CD4-positive, alpha-beta T cell (primary cell): ENCODE measurements around the gene THSD8. TPM values are rescaled to one million over a fixed set of nuclear protein-coding genes. Genes with fewer than 3 reads are reported as not detected.

ENCODE experiments used
- ATAC-seq: fragments of 200-7000 bp; cut with Tn5 transposase; one replicate; pipeline ENCODE4 v1.10.0; 2022; ENCODE audit warnings: mild to moderate bottlenecking; ENCODE audit not compliant: poor library complexity
- CTCF ChIA-PET: fragments of 350-600 bp; sonication (Branson Sonifier 250); formaldehyde crosslinking; loops from one replicate; lab custom pipeline; 2021; ENCODE audit warnings: antibody characterized with exemption, inconsistent platforms; lab: Charles Lee
- POLR2A ChIA-PET: fragments of 350-600 bp; sonication (Branson Sonifier 250); formaldehyde crosslinking; loops from one replicate; lab custom pipeline; 2021; ENCODE audit warnings: antibody characterized with exemption, inconsistent platforms; lab: Charles Lee
- DNase-seq, 14 experiments: peaks; one replicate each; pipeline ENCODE4 v3.0.0-alpha.2; 2013 to 2020; ENCODE audit warnings: mixed read lengths in 2 of 14
- H3K27ac ChIP-seq, 2 donors: one replicate each; pipeline versions ENCODE4 v1.5.1 to v1.7.0; 2013; ENCODE audit warnings: low read length in 2 of 2, low read depth in 1 of 2, mild to moderate bottlenecking in 1 of 2
- H3K27me3 ChIP-seq, 2 experiments: 1 replicate in 1 of 2; 2 replicates in 1 of 2; pipeline versions ENCODE4 v1.6.1 to v1.7.0; 2013; ENCODE audit warnings: low read length in 2 of 2, control low read depth in 1 of 2, mild to moderate bottlenecking in 1 of 2, moderate library complexity in 1 of 2; ENCODE audit not compliant: insufficient read depth in 2 of 2, control insufficient read depth in 1 of 2
- H3K36me3 ChIP-seq: one replicate; pipeline ENCODE4 v1.6.1; 2013; ENCODE audit warnings: low read length, control low read depth; ENCODE audit not compliant: insufficient read depth
- H3K4me1 ChIP-seq: one replicate; pipeline ENCODE4 v1.6.1; 2013; ENCODE audit warnings: low read length, control low read depth; ENCODE audit not compliant: insufficient read depth
- H3K4me3 ChIP-seq: one replicate; pipeline ENCODE4 v1.5.1; 2013; ENCODE audit warnings: mild to moderate bottlenecking, low read length, moderate library complexity
- H3K9me3 ChIP-seq, 2 experiments: 1 replicate in 1 of 2; 2 replicates in 1 of 2; pipeline versions ENCODE4 v1.6.1 to v1.7.0; 2013; ENCODE audit warnings: low read length in 2 of 2, mild to moderate bottlenecking in 2 of 2, control low read depth in 1 of 2, moderate library complexity in 1 of 2; ENCODE audit not compliant: control insufficient read depth in 1 of 2, insufficient read depth in 1 of 2
- H3K27ac Mint-ChIP-seq: one replicate; pipeline ENCODE4 v1.8.0; 2020; ENCODE audit warnings: mixed read lengths
- H3K27me3 Mint-ChIP-seq: one replicate; pipeline ENCODE4 v1.8.0; 2021; ENCODE audit warnings: mixed read lengths
- H3K36me3 Mint-ChIP-seq: one replicate; pipeline ENCODE4 v1.8.0; 2021; ENCODE audit warnings: low read depth, mixed read lengths
- H3K4me1 Mint-ChIP-seq: one replicate; pipeline ENCODE4 v1.8.0; 2021; ENCODE audit warnings: low read depth, mixed read lengths
- H3K4me3 Mint-ChIP-seq: one replicate; pipeline ENCODE4 v1.8.0; 2020; ENCODE audit warnings: mild to moderate bottlenecking, mixed read lengths
- H3K9me3 Mint-ChIP-seq: one replicate; pipeline ENCODE4 v1.8.0; 2020; ENCODE audit warnings: mixed read lengths
- CTCF ChIP-seq: fragments of 200-600 bp; IDR thresholded peaks from one replicate; pipeline ENCODE4 v1.8.0; 2022; ENCODE audit warnings: antibody characterized with exemption, mild to moderate bottlenecking
- intact Hi-C, 2 experiments: fragments of 100-400 bp; cut with DNase I in 1 of 2; cut with micrococcal nuclease in 1 of 2; formaldehyde crosslinking; loops; one replicate each; pipeline versions ENCODE4 v1.15.1 to v1.9.0; 2023 to 2025; cut with DNase I, micrococcal nuclease
- total RNA-seq, 174 experiments: library from RNA in 2 of 174; stranded (reverse) in 2 of 174; gene quantifications; one replicate each; pipeline ENCODE4 v1.2.3 and lab custom pipeline; 2021 to 2026

Gene THSD8
- total RNA-seq, 2 experiments from 2014 or later = 1.3 TPM; not detected in 1

- POLR2A ChIA-PET = no interaction called here
- intact Hi-C loops = loop anchor here in 1 of 2 experiments (2.0 kb wide), 1 partner anchor 192 kb away; no protein-coding TSS in a partner anchor
- DNase-seq = no peak
- no peak overlapping the region for H3K27ac ChIP-seq
- Mint-ChIP-seq H3K9me3 (no peaks in the 10 kb centered on the region), H3K27me3 (peaks cover 30% of the 10 kb centered on the region), H3K36me3 (no peaks in the 10 kb centered on the region), H3K4me3 (no peak overlapping the region), H3K4me1 (no peaks in the 10 kb centered on the region), H3K27ac (no peak overlapping the region)
- ATAC-seq = no peak
- H3K9me3 ChIP-seq = no peaks in the 10 kb centered on the region
- no peaks in the 10 kb centered on the region for H3K36me3 ChIP-seq
- H3K4me1 ChIP-seq = peaks cover 14% of the 10 kb centered on the region
- TF ChIP-seq CTCF = no peak
- peaks cover 11 to 14% of the 10 kb centered on the region in 2 experiments for H3K27me3 ChIP-seq
- no peak overlapping the region for H3K4me3 ChIP-seq
- CTCF ChIA-PET = interaction anchor here (1.7 to 2.0 kb wide), 2 partner anchors 35 to 45 kb away, joined by 11 to 12 read pairs; partner anchors contain the start of genes PRDX2 and THSD8
These were observed 45.6 kb upstream of the THSD8 start for GRCh38 chr19:12756150-12756883.

GRCh38 chr19:12757544-12758274 lies 44.2 kb upstream of the THSD8 start:
- CTCF ChIA-PET = interaction anchor here (0.6 to 2.0 kb wide), 22 partner anchors 9 to 769 kb away, joined by 3 to 20 read pairs (median 5); partner anchors contain the start of genes GET3, PRDX2, THSD8 and TRIR
- Mint-ChIP-seq H3K27me3 (peaks cover 25% of the 10 kb centered on the region), H3K9me3 (no peaks in the 10 kb centered on the region), H3K27ac (no peak overlapping the region), H3K36me3 (no peaks in the 10 kb centered on the region), H3K4me3 (no peak overlapping the region), H3K4me1 (no peaks in the 10 kb centered on the region)
- POLR2A ChIA-PET = interaction anchor here (0.9 to 1.1 kb wide), 3 partner anchors 34 to 89 kb away, joined by 3 to 5 read pairs (median 3); partner anchors contain the start of gene JUNB
- peak; percentile 86 for TF ChIP-seq CTCF
- no peak overlapping the region for H3K27ac ChIP-seq
- peaks cover 14% of the 10 kb centered on the region for H3K4me1 ChIP-seq
- peaks cover 11% of the 10 kb centered on the region in 2 experiments for H3K27me3 ChIP-seq
- ATAC-seq (peak; percentile 76), DNase-seq (peak in 13 of 14 experiments; percentile 38 to 81 (median 53))
- H3K4me3 ChIP-seq = no peak overlapping the region
- no peaks in the 10 kb centered on the region for H3K36me3 ChIP-seq
- no peaks in the 10 kb centered on the region for H3K9me3 ChIP-seq
- intact Hi-C loops = loop anchor here (1.0 to 2.0 kb wide), 4 partner anchors 24 to 193 kb away; no protein-coding TSS in a partner anchor

- intact Hi-C loops = loop anchor here (1.0 to 2.0 kb wide), 3 partner anchors 37 to 88 kb away; no protein-coding TSS in a partner anchor
- Histone ChIP-seq H3K9me3 (peaks cover 0 to 5% of the 10 kb centered on the region in 2 experiments), H3K27ac (no peak overlapping the region), H3K4me3 (no peak overlapping the region), H3K27me3 (peaks cover 11% of the 10 kb centered on the region in 2 experiments), H3K4me1 (peaks cover 14% of the 10 kb centered on the region), H3K36me3 (no peaks in the 10 kb centered on the region)
- H3K9me3 Mint-ChIP-seq = no peaks in the 10 kb centered on the region
- DNase-seq (no peak), ATAC-seq (no peak)
- ChIA-PET POLR2A (interaction anchor here (1.4 to 1.6 kb wide), 3 partner anchors 32 to 43 kb away, joined by 5 to 7 read pairs (median 6); partner anchors contain the start of gene JUNB), CTCF (interaction anchor here (0.6 to 2.6 kb wide), 12 partner anchors 10 to 175 kb away, joined by 3 to 29 read pairs (median 4); partner anchors contain the start of genes GET3 and JUNB)
- H3K27ac Mint-ChIP-seq = no peak overlapping the region
- H3K27me3 Mint-ChIP-seq = peaks cover 20% of the 10 kb centered on the region
- no peaks in the 10 kb centered on the region for H3K36me3 Mint-ChIP-seq
- TF ChIP-seq CTCF = no peak
- H3K4me1 Mint-ChIP-seq = no peaks in the 10 kb centered on the region
- no peak overlapping the region for H3K4me3 Mint-ChIP-seq
These were observed 42.2 kb upstream of the THSD8 start for GRCh38 chr19:12759686-12760085.
